Ectodermal cell (in vitro differentiated cells): ENCODE results near the gene ACYP1.
A peak's percentile ranks its signal among the peaks of the same experiment; 100 is the strongest.

ENCODE experiments used
- H3K27ac ChIP-seq: 2 replicates; pipeline ENCODE4 v1.7.0; 2013; ENCODE audit warnings: mild to moderate bottlenecking, low read depth, low read length; ENCODE audit not compliant: insufficient read depth, poor library complexity, severe bottlenecking
- H3K27me3 ChIP-seq: 2 replicates; pipeline ENCODE4 v1.7.0; 2013; ENCODE audit warnings: mild to moderate bottlenecking, low read length; ENCODE audit not compliant: insufficient read depth, control insufficient read depth, poor library complexity, severe bottlenecking
- H3K36me3 ChIP-seq: one replicate; pipeline ENCODE4 v1.7.0; 2013; ENCODE audit warnings: low read length; ENCODE audit not compliant: control insufficient read depth, insufficient read depth
- H3K4me1 ChIP-seq: one replicate; pipeline ENCODE4 v1.7.0; 2013; ENCODE audit warnings: low read length; ENCODE audit not compliant: control insufficient read depth, insufficient read depth
- H3K4me3 ChIP-seq: 2 replicates; pipeline ENCODE4 v1.7.0; 2013; ENCODE audit warnings: low read depth, low read length, control low read depth; ENCODE audit not compliant: insufficient read depth
- H3K9me3 ChIP-seq: 2 replicates; pipeline ENCODE4 v1.7.0; 2013; ENCODE audit warnings: mild to moderate bottlenecking, low read length, moderate library complexity; ENCODE audit not compliant: control insufficient read depth
- WGBS, 2 experiments: methylation state at CpG; one replicate each; pipeline ENCODE4 v1.1.7; 2013; ENCODE audit warnings: missing lambda C conversion rate in 2 of 2; 5-methylcytosine and 5-hydroxymethylcytosine counted together

The ACYP1 gene

DNA sequence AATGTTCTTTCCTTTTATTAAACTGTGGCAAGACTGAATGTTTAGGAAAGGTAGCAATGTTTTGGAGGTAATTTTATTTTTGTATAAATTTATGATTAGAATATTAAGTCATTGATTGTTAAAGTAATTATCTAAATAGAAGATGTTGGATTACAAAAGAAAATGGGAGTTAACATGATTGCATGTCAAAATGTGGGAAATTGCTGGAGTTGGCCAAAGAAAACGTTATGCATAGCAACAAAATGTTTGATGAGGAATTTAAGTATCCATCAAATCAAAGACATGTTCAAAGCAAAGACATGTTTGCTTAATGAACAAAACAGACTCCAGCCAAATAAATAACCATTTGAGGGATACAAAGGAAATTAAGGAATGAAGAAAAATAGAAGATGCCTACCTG lies 9.4 kb downstream of the ACYP1 start:
- H3K27me3 ChIP-seq: no peaks in the 10 kb centered on the region
- no peaks in the 10 kb centered on the region for H3K9me3 ChIP-seq
- no peak overlapping the region for H3K27ac ChIP-seq
- H3K36me3 ChIP-seq: no peaks in the 10 kb centered on the region
- H3K4me3 ChIP-seq: no peak overlapping the region
- WGBS, 2 experiments: 91 to 100% methylated on average over 1 of the region's 1 CpG
- no peaks in the 10 kb centered on the region for H3K4me1 ChIP-seq

DNA sequence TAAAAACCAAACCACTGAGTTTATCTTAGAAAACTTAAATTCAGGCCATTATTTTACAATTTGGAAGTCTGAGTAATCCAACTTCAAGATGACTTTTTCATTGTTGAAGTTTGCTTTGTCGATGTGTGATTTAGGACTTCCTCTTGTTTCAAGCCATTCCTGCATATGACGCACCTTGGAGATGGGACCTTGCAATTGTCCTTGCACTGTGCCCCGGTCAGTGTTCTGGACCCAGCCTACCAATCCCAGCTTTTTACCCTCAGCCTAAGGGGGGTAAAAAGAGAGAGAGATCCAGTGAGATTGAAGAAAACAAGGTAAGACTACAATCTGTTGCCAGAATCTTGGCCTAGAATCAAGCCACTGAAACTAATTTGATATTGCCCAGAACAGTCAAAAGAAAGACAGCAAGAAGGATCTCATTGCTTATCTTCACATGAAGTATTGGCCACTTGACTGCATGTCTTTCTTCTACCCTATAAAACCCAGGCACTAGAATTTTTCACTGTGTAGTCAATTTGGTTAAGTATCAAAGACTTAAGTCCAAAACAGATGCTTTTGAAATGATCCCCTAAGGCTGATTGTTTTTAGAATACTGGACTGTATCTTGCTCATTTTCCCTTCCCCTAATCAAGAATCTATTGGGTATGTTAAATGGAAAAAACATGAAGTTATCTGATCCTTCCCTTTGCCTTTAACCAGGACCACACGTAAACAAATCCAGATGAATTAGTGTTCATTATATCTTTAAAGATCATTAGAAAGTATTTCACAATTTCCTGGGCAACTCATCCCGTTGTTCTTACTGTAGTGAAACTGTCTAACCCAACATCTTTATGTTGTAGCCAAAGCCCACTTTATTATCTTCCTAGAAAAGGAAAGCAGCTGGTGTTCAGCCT lies 10.2 kb downstream of the ACYP1 start:
- H3K4me1 ChIP-seq: no peaks in the 10 kb centered on the region
- WGBS, 2 experiments: 92 to 93% methylated on average over 4 of the region's 5 CpGs

DNA sequence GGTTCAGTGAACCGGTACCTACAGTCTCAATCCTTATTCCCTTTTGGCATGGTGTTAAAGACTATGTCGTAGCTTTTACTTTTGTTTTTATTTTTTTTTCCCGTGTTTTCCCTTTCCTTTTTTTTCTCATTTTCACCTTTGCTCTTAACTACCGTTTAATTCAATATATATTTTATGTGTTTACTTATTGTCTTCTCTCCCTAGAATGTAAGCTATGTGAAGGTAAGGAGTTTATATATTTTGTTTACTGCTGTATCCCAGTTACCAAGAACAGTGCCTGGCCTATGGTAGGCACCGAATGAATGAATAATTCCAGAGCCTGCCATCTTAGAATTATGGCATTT lies 12.3 kb downstream of the ACYP1 start:
- Histone ChIP-seq H3K27me3 (no peaks in the 10 kb centered on the region), H3K9me3 (no peaks in the 10 kb centered on the region), H3K4me3 (peak overlapping the region; percentile 53), H3K27ac (no peak overlapping the region), H3K4me1 (no peaks in the 10 kb centered on the region), H3K36me3 (no peaks in the 10 kb centered on the region)
- 26 to 34% methylated on average over 3 to 4 of the region's 5 CpGs for WGBS, 2 experiments

More for the DNA sequence above, 10.2 kb downstream of the ACYP1 start:
- Histone ChIP-seq H3K9me3 (no peaks in the 10 kb centered on the region), H3K36me3 (no peaks in the 10 kb centered on the region), H3K4me3 (no peak overlapping the region), H3K27ac (no peak overlapping the region), H3K27me3 (no peaks in the 10 kb centered on the region)

DNA sequence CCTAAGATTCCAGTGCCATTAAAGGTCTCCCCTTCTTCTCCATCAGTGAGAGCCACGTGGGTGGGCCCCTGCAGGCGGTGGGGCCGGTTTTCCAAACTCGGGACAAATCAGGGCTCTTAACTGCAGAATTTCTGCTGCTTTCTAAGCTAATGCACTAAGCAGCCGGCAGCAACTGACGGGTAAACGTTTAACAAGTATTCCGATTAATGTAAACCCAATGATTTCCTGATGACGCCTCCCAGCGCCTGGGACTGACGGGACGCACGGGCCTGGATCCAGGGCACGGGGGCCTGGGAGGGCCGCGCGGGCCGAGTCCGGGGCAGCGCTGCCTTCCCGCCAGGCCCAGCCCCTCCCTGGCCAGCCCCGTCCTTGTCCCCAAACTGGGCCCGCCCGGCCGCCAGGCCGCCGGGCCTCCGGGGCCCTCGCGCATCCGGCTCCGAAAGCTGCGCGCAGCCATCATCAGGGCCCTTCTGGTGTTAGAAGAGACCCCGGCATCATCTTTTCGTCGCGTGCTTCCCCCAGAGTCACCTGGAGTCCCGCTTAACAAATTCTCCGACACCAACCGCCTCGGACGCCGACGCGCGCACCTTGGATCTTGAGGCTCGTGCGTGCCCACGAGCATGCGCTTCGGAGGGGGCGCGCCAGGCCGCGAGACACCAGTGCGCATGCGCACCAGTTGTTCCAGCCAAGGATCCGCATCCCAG lies 12.8 kb downstream of the ACYP1 start, which contains the start of gene MLH3:
Gene MLH3 (minus strand): TSS at position 616 of the 704 bp plus-strand sequence. CDS start 1,812 bp downstream, outside the sequence.
- peak within 1 kb of the TSS; percentile 75 for H3K27ac ChIP-seq
- no peaks in the 10 kb centered on the region for H3K9me3 ChIP-seq
- peak within 1 kb of the TSS; percentile 53 for H3K4me3 ChIP-seq
- H3K4me1 ChIP-seq: no peaks in the 10 kb centered on the region
- WGBS, 2 experiments: 3% methylated on average over 59 of the region's 59 CpGs
- H3K27me3 ChIP-seq: no peaks in the 10 kb centered on the region
- no peaks in the 10 kb centered on the region for H3K36me3 ChIP-seq

DNA sequence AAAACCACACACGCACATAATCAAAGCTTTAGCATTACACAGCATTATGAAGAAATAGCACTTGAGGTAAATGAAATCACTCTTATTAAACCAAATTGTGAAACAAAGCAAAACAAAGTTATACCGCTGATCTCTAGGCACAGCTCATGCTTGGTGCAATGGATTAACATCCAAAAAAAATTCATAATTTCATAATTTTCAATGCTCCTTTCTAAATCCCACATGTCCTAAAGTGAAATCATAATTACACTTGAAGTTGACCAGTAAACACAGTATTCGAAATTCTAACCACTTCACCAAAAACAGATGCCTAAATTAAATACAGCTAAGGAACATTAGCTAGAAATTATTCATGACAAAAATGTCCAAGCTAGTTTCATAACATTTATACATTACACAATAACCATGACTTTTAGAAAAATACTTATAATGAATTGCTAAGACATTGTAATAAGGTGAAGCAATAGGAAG lies 14.1 kb downstream of the ACYP1 start:
- Histone ChIP-seq H3K9me3 (no peaks in the 10 kb centered on the region), H3K27me3 (no peaks in the 10 kb centered on the region), H3K4me1 (no peaks in the 10 kb centered on the region), H3K36me3 (no peaks in the 10 kb centered on the region), H3K27ac (no peak overlapping the region), H3K4me3 (no peak overlapping the region)
- 91 to 97% methylated on average over 3 of the region's 3 CpGs for WGBS, 2 experiments

DNA sequence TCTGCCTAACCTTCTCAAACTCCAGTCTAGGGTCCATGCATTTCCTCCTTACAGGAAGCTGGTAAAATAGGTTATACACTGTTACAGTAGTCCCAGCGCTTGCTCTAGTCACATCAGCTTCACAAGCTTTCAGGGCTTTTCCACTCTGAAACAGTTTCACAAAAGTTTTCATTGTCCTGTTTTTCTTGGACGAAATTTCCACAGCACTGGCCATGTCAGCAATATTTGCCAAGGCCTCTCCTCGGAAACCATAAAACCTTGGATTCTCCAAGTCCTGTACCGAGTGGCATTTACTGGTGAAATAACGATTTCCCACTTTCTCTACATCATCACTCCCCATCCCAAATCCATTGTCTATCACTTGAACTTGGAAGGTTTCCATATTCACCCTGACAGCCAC lies 14.7 kb downstream of the ACYP1 start:
- Histone ChIP-seq H3K9me3 (no peaks in the 10 kb centered on the region), H3K4me1 (no peaks in the 10 kb centered on the region), H3K4me3 (no peak overlapping the region), H3K27me3 (no peaks in the 10 kb centered on the region), H3K27ac (no peak overlapping the region), H3K36me3 (no peaks in the 10 kb centered on the region)
- 94 to 95% methylated on average over 5 of the region's 5 CpGs for WGBS, 2 experiments

DNA sequence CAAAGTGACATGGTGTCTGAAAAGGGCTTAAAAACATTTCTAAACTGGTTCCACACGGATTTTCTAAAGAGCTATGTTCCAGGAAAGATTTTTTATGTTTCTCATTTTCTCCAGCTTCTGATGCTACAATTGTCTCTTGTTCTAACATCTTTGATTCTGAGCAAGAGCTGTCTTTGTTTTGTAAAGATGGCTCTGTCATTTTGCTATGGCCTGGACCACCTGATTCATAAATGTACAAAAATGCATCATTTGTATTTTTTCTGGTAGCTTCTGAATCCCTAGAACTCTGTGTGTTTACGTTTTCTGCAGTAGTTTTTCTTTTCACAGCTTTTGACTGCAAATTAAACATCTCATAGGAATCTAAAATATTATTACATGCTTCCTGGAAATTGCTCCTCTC lies 15.7 kb downstream of the ACYP1 start:
- no peaks in the 10 kb centered on the region for H3K36me3 ChIP-seq
- H3K9me3 ChIP-seq: no peaks in the 10 kb centered on the region
- 84 to 91% methylated on average over 2 of the region's 2 CpGs for WGBS, 2 experiments
- H3K27ac ChIP-seq: no peak overlapping the region
- H3K4me3 ChIP-seq: no peak overlapping the region
- H3K4me1 ChIP-seq: no peaks in the 10 kb centered on the region
- H3K27me3 ChIP-seq: no peaks in the 10 kb centered on the region

DNA sequence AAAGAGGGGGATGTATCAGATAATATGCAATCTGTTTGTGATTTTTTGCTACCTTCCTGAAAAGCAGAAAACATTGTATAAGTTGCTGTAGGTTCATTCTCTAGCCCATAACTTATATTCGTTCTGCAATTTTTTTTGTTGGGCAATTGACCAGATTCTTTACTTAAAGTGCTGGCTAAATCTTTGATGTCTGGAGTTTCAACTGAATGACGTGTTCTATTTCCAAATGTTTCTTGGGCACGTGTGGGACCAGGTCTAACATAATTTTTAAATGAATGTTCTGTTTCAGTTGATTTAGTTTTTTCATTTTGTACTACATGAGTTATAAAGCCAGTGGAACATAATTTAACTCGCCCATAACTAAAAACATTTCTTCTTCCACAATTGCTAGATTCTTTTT lies 16.3 kb downstream of the ACYP1 start:
- no peaks in the 10 kb centered on the region for H3K36me3 ChIP-seq
- H3K4me1 ChIP-seq: no peaks in the 10 kb centered on the region
- no peaks in the 10 kb centered on the region for H3K9me3 ChIP-seq
- H3K4me3 ChIP-seq: no peak overlapping the region
- no peaks in the 10 kb centered on the region for H3K27me3 ChIP-seq
- H3K27ac ChIP-seq: no peak overlapping the region
- WGBS, 2 experiments: 94% methylated on average over 4 of the region's 4 CpGs

DNA sequence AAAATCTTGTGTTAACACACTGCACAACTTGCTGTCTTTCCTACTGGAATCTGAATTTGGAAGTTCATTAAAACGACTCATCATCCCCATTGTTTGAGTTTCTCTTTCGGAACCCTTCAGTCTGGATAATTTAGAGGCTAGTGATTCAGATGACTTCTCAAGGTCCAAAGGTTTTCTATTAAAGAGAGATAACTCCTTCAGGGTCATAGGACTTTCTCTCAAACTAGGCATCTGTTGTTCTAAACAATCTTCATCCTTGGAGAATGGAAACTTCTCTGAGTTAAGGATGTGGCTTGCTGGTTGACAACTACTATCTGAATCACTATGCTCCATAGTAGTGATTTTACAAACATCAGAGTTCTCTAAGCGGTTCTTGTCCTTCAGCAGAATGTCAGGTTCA lies 16.9 kb downstream of the ACYP1 start:
- 95 to 97% methylated on average over 3 of the region's 3 CpGs for WGBS, 2 experiments

DNA sequence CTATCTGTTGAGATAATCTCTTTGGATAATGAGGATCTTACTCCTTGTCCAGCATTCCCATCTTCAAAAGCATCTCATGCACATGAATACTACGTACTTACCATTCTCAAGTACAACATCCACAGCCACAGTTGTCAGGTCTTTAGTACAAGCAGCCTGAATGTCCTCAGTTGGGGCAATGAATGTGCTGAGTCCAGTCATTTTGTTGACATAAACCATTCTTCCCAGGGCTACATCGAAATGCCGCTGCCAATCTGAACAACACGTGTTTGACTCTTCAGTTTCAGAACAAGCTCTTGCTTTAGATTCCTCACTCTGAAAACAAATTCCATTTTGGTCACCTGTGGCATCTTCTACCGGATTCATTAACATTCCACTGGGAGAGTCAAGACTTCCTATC lies 17.5 kb downstream of the ACYP1 start:
- Histone ChIP-seq H3K27ac (no peak overlapping the region), H3K36me3 (no peaks in the 10 kb centered on the region), H3K9me3 (no peaks in the 10 kb centered on the region), H3K4me1 (no peaks in the 10 kb centered on the region), H3K27me3 (no peaks in the 10 kb centered on the region), H3K4me3 (no peak overlapping the region)
- 92 to 94% methylated on average over 5 of the region's 5 CpGs for WGBS, 2 experiments

More for the DNA sequence above, 16.9 kb downstream of the ACYP1 start:
- no peaks in the 10 kb centered on the region for H3K36me3 ChIP-seq
- no peaks in the 10 kb centered on the region for H3K4me1 ChIP-seq
- H3K9me3 ChIP-seq: no peaks in the 10 kb centered on the region
- H3K27ac ChIP-seq: no peak overlapping the region
- H3K27me3 ChIP-seq: no peaks in the 10 kb centered on the region
- no peak overlapping the region for H3K4me3 ChIP-seq
